GM12801 (cell line): ENCODE results near the gene PURB.

Source experiments
- CTCF ChIP-seq: IDR thresholded peaks from one replicate; pipeline ENCODE4 v1.5.1; 2011; ENCODE audit warnings: control low read depth; ENCODE audit not compliant: insufficient read length; ENCODE audit errors: extremely low read depth

The PURB gene

GRCh38 chr7:44885394-44886317 lies at the start of gene PURB:
PURB (minus strand) TSS chr7:44885530; CDS start chr7:44885348, 182 bp downstream.
- no peak for TF ChIP-seq CTCF

- no peak for TF ChIP-seq CTCF
Measured at GRCh38 chr7:44935016-44935415, 49.7 kb upstream of the PURB start.

GRCh38 chr7:44930921-44931320 lies 45.6 kb upstream of the PURB start:
- TF ChIP-seq CTCF: no peak

- TF ChIP-seq CTCF: no peak
Measured at GRCh38 chr7:44922351-44922694, 37.0 kb upstream of the PURB start.

GRCh38 chr7:44921607-44922350 lies 36.4 kb upstream of the PURB start:
- peak; percentile 2 for TF ChIP-seq CTCF

- no peak for TF ChIP-seq CTCF
Measured at GRCh38 chr7:44920119-44920518, 34.8 kb upstream of the PURB start.

- no peak for TF ChIP-seq CTCF
Measured at GRCh38 chr7:44918029-44918428, 32.7 kb upstream of the PURB start.
